ENCODE results near the gene FRMD8.

The FRMD8 gene

GRCh38 chr11:65386307-65387140 lies at the start of gene FRMD8:
Gene FRMD8 (plus strand): TSS chr11:65386637. CDS start chr11:65387037, 400 bp downstream.
- DNase-seq: peak; percentile 95 to 99 (median 98)

GRCh38 chr11:65338676-65339075 lies 47.8 kb upstream of the FRMD8 start:
- DNase-seq: no peak

GRCh38 chr11:65340226-65340625 lies 46.2 kb upstream of the FRMD8 start:
- DNase-seq: no peak

- peak; percentile 51 to 55 (median 54) for DNase-seq
Observed at GRCh38 chr11:65341856-65342255, 44.6 kb upstream of the FRMD8 start.

GRCh38 chr11:65351511-65351910 lies 34.9 kb upstream of the FRMD8 start:
- no peak for DNase-seq

GRCh38 chr11:65352783-65353182 lies 33.7 kb upstream of the FRMD8 start:
- DNase-seq: peak; percentile 50 to 67 (median 62)

GRCh38 chr11:65353376-65353775 lies 33.1 kb upstream of the FRMD8 start:
- no peak for DNase-seq

GRCh38 chr11:65353900-65354264 lies 32.6 kb upstream of the FRMD8 start:
- DNase-seq: no peak

- peak; percentile 96 to 99 (median 97) for DNase-seq
Observed at GRCh38 chr11:65354265-65355012, 32.0 kb upstream of the FRMD8 start, which contains the start of gene TIGD3. Gene TIGD3 (plus strand): TSS chr11:65354751. CDS start chr11:65355809, 1,058 bp downstream.

- peak; percentile 36 to 56 (median 46) for DNase-seq
Observed at GRCh38 chr11:65355013-65355775, 31.2 kb upstream of the FRMD8 start.

GRCh38 chr11:65355776-65356393 lies 30.6 kb upstream of the FRMD8 start:
- DNase-seq: no peak

- no peak for DNase-seq
Observed at GRCh38 chr11:65356394-65356972, 30.0 kb upstream of the FRMD8 start.

- no peak for DNase-seq
Observed at GRCh38 chr11:65357856-65358356, 28.5 kb upstream of the FRMD8 start.

GRCh38 chr11:65362320-65362931 lies 24.0 kb upstream of the FRMD8 start:
- DNase-seq: peak; percentile 51 to 70 (median 57)

GRCh38 chr11:65362966-65363365 lies 23.5 kb upstream of the FRMD8 start:
- DNase-seq: no peak

- no peak for DNase-seq
Observed at GRCh38 chr11:65363770-65364169, 22.7 kb upstream of the FRMD8 start.

- peak; percentile 71 to 87 (median 84) for DNase-seq
Observed at GRCh38 chr11:65366340-65366773, 20.1 kb upstream of the FRMD8 start.

GRCh38 chr11:65370659-65371049 lies 15.8 kb upstream of the FRMD8 start:
- no peak for DNase-seq

- no peak for DNase-seq
Observed at GRCh38 chr11:65373839-65374580, 12.4 kb upstream of the FRMD8 start.

- no peak for DNase-seq
Observed at GRCh38 chr11:65375012-65375411, 11.4 kb upstream of the FRMD8 start.

Data from suppressor macrophage treated with lipopolysaccharide for 1 hour (primary cell).